LNCaP clone FGC (cell line): ENCODE data around the gene RAB33B.

ENCODE experiments used
- DNase-seq: peaks from one replicate; pipeline ENCODE4 v3.0.0-alpha.2; 2011; ENCODE audit warnings: low read depth
- H3K4me3 ChIP-seq: 2 replicates; pipeline ENCODE4 v1.5.1; 2011; ENCODE audit warnings: mild to moderate bottlenecking, low read depth, low read length, control low read depth
- TF ChIP-seq, protein P1 (sequence below): IDR thresholded peaks from 2 replicates; pipeline ENCODE4 v1.5.1; 2012; ENCODE audit warnings: mild to moderate bottlenecking; ENCODE audit not compliant: control insufficient read depth, insufficient read depth; ENCODE audit errors: extremely low read depth

RAB33B gene

DNA sequence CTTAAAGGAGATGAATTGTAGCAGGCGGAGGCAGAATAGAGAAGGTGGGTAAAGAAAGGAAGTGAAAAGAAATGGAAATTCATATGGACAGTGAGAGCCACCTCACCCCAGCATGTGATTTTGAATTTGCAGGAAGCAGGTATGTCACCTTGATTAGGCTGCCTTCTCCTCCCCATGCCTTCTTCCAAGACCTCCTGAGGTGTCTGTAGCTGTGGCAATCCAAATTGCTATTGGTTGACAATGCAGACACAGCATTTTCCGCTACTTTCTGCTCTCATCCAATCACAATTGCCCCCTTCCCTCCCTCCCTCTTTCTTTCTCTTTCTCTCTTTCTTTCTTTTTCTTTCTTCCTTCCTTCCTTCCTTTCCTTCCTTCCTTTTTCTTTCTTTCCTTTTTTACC is 38.5 kb downstream of the RAB33B start:
- H3K4me3 ChIP-seq = no peak overlapping the region
- DNase-seq = no peak
- TF ChIP-seq, protein P1, sequence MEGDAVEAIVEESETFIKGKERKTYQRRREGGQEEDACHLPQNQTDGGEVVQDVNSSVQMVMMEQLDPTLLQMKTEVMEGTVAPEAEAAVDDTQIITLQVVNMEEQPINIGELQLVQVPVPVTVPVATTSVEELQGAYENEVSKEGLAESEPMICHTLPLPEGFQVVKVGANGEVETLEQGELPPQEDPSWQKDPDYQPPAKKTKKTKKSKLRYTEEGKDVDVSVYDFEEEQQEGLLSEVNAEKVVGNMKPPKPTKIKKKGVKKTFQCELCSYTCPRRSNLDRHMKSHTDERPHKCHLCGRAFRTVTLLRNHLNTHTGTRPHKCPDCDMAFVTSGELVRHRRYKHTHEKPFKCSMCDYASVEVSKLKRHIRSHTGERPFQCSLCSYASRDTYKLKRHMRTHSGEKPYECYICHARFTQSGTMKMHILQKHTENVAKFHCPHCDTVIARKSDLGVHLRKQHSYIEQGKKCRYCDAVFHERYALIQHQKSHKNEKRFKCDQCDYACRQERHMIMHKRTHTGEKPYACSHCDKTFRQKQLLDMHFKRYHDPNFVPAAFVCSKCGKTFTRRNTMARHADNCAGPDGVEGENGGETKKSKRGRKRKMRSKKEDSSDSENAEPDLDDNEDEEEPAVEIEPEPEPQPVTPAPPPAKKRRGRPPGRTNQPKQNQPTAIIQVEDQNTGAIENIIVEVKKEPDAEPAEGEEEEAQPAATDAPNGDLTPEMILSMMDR = no peak

DNA sequence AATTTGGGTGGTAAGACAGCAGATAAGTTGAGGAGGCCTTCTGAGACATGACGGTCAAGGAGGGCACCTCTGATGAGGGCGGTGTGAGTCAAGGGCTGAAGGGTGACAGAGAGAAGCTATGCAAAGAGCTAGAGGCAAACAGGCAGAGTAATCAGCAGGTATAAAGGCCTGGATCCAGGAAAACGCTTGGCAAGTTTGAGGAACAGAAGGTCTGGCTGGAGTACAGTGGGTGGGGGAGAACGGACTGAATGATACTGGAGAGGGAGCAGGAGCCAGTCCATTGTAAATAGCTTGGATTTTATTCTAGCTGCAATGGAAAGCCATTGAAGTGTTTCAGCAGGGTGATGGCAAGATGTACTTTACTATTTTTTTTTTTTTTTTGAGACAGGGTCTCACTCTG is 39.3 kb downstream of the RAB33B start:
- TF ChIP-seq, protein P1 = no peak
- no peak overlapping the region for H3K4me3 ChIP-seq
- DNase-seq = no peak

DNA sequence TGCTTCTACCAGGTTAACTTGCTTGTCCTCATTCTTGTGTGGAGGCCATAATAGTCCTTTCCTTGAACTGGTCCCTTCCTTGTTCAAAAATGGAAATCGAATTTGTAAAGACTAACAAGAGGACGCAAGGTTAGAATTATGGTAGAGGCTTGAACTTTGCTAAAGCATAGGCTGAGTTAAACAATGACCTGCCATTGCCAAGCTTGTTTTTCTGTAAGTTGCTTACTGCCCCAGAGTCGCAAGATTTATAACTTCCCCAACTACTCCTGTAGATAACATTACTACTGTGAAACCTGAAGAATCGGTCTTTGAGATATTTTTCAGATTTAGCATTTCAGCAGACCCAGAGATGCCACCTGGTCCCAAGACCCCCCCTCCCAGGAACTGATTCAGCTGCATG is 45.3 kb downstream of the RAB33B start:
- no peak overlapping the region for H3K4me3 ChIP-seq
- TF ChIP-seq, protein P1 = no peak
- DNase-seq = no peak

DNA sequence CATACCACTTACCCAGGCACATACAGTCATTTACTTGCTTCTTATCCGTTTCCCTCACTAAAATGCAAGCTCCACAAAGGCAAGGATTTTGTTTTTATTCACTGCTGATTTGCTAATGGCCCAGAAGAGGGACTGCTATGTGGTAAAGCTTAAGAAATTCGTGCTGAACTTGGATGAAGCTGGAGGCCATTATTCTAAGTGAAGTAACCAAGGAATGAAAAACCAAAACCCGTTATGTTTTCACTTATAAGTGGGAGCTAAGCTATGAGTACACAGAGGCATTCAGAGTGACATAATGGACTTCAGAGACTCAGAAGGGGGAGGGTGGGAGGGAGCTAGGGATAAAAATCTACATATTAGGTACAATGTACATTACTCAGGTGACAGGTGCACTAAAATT is 47.2 kb downstream of the RAB33B start:
- TF ChIP-seq, protein P1 = no peak
- DNase-seq = no peak
- no peak overlapping the region for H3K4me3 ChIP-seq

DNA sequence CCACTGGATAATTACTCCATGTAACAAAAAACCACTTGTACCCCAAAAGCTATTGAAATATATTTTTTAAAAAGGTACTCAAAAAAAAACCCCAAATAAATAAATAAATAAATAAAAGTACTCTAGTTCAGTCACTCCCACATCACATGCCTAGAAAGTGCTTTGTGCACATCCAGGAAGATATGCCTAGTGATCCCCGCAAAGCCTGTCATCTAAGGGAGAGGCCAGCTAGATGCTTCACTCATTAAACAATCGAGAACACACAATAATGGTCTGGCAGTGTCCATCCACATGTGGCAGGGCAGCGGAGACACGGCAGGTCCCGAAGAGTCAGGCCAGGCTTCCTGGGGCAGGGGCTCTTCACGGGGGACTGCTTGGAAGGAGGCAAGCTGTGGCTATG is 47.6 kb downstream of the RAB33B start:
- no peak overlapping the region for H3K4me3 ChIP-seq
- TF ChIP-seq, protein P1 = no peak
- DNase-seq = peak; percentile 48

GRCh38 chr4:139501927-139502899 is 48.3 kb downstream of the RAB33B start:
- H3K4me3 ChIP-seq = no peak overlapping the region
- no peak for DNase-seq
- TF ChIP-seq, protein P1 = no peak
